Measurements from ENCODE around the gene RIMBP2.

Gene RIMBP2

DNA sequence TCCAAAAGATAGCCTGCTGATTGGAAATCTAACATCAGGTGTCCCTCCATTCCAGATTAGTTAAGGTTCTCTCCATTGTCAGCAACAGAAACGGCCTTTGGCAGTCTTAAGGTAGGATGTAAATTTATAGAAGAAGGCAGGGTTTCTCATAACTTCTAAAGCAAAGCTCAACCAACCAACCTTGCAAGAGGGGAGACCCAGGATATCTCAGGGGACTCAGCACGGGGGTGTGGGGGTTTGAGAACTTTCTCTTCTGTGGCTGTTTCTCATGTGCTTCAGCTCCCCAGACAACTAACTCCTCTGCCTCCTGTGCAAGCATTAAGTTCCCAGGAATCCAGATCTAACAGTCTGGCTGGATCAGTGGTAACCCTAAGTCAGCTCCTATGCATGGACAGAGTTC is 148.1 kb downstream of the RIMBP2 start:
- H3K4me3 ChIP-seq (ENCODE audit: control insufficient read depth, low read depth, low read length) = no peak overlapping the region
- TF ChIP-seq, protein P1, sequence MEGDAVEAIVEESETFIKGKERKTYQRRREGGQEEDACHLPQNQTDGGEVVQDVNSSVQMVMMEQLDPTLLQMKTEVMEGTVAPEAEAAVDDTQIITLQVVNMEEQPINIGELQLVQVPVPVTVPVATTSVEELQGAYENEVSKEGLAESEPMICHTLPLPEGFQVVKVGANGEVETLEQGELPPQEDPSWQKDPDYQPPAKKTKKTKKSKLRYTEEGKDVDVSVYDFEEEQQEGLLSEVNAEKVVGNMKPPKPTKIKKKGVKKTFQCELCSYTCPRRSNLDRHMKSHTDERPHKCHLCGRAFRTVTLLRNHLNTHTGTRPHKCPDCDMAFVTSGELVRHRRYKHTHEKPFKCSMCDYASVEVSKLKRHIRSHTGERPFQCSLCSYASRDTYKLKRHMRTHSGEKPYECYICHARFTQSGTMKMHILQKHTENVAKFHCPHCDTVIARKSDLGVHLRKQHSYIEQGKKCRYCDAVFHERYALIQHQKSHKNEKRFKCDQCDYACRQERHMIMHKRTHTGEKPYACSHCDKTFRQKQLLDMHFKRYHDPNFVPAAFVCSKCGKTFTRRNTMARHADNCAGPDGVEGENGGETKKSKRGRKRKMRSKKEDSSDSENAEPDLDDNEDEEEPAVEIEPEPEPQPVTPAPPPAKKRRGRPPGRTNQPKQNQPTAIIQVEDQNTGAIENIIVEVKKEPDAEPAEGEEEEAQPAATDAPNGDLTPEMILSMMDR (IDR thresholded peaks at IDR 0.05; ENCODE audit: control insufficient read depth, insufficient read depth, low read depth, low read length, missing control alignments) = no peak
- no peak for DNase-seq (ENCODE audit: low read depth)

DNA sequence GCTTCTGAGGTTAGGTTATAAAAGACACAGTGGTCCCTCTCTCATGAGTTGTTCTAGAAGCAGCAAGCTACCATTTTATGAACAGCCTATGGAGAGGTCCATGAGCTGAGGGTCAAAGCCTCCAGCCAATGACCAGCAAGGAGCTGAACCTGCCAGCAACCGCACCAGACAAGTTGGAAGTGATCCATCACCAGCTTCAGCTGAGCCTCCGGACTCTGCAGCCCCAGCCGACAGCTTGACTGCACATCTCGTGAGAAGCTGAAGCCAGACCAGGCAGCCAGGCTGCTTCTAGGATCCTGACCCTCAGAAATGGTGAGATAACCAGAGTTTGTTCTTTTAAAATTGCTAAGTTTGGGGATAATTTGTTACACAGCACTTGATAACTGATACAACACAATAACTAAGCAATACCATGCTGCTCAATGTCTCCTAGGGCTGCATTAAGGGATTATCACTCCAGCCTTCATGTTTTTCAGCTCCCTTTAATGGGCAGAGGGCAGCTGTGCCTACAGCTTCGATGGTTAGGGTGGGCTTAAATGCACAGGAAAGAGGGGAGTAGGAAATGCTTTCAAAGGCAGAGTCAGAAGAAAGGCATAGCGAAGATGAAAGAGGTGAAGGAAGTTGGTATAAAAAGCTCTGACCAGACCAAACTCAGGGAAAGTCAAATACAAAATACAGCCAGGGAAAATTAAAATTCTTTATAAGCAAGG is 149.5 kb downstream of the RIMBP2 start:
- TF ChIP-seq, protein P1 (IDR thresholded peaks at IDR 0.05; ENCODE audit: control insufficient read depth, insufficient read depth, low read depth, low read length, missing control alignments) = no peak
- H3K4me3 ChIP-seq (ENCODE audit: control insufficient read depth, low read depth, low read length) = no peak overlapping the region
- no peak for DNase-seq (ENCODE audit: low read depth)

- TF ChIP-seq, protein P1 (IDR thresholded peaks at IDR 0.05; ENCODE audit: control insufficient read depth, insufficient read depth, low read depth, low read length, missing control alignments) = no peak
- DNase-seq (ENCODE audit: low read depth) = no peak
- no peak overlapping the region for H3K4me3 ChIP-seq (ENCODE audit: control insufficient read depth, low read depth, low read length)
Observed at GRCh38 chr12:130565189-130565588, 150.9 kb downstream of the RIMBP2 start.

GRCh38 chr12:130563323-130563722 is 152.8 kb downstream of the RIMBP2 start:
- TF ChIP-seq, protein P1 (IDR thresholded peaks at IDR 0.05; ENCODE audit: control insufficient read depth, insufficient read depth, low read depth, low read length, missing control alignments) = no peak
- DNase-seq (ENCODE audit: low read depth) = no peak
- no peak overlapping the region for H3K4me3 ChIP-seq (ENCODE audit: control insufficient read depth, low read depth, low read length)

DNA sequence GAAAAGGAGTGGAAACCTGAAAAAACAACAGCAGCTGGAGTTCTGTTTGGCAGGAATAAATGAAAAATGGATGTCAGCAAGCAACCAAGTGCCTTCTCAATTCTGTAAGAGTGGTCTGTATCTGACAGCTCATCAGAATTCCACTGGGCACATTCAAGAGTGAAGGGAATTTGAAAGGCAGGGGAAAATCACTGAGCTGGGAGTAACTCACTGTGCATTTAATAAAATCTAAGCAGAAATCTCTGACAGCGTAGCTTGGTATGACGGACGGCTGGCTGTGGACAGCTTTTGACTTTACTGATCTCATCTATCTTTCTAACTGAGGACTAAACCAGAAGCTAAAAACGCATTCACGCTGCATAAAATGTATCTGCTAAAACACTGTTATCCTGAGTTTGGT is 153.4 kb downstream of the RIMBP2 start:
- DNase-seq (ENCODE audit: low read depth) = no peak
- no peak overlapping the region for H3K4me3 ChIP-seq (ENCODE audit: control insufficient read depth, low read depth, low read length)
- TF ChIP-seq, protein P1 (IDR thresholded peaks at IDR 0.05; ENCODE audit: control insufficient read depth, insufficient read depth, low read depth, low read length, missing control alignments) = no peak

GRCh38 chr12:130560321-130560720 is 155.8 kb downstream of the RIMBP2 start:
- DNase-seq (ENCODE audit: low read depth) = no peak
- TF ChIP-seq, protein P1 (IDR thresholded peaks at IDR 0.05; ENCODE audit: control insufficient read depth, insufficient read depth, low read depth, low read length, missing control alignments) = no peak
- no peak overlapping the region for H3K4me3 ChIP-seq (ENCODE audit: control insufficient read depth, low read depth, low read length)

Data from AG09309 (cell line).